Measurements from ENCODE around the gene ARHGAP29.
"Not testable (repeated sequence)": the region's sequence is repeated elsewhere in the genome, so short reads cannot be mapped to it uniquely, and the experiment has no call there.

ARHGAP29 gene

GRCh38 chr1:94183197-94183815 lies 54.1 kb downstream of the ARHGAP29 start:
- no peak overlapping the region for H3K27ac ChIP-seq (ENCODE audit: low read depth in 2 of 2, low read length in 2 of 2)
- no peaks in the 10 kb centered on the region for H3K36me3 ChIP-seq (ENCODE audit: control insufficient read depth in 2 of 2, insufficient read depth in 2 of 2, low read length in 2 of 2)
- H3K4me1 ChIP-seq (ENCODE audit: control insufficient read depth in 2 of 2, insufficient read depth in 2 of 2, low read length in 2 of 2): no peaks in the 10 kb centered on the region
- H3K27me3 ChIP-seq (ENCODE audit: control insufficient read depth in 2 of 2, insufficient read depth in 2 of 2, low read length in 2 of 2): peaks cover 0 to 3% of the 10 kb centered on the region in 2 donors
- no peak overlapping the region for H3K4me3 ChIP-seq (ENCODE audit: low read length in 2 of 2)
- no peak overlapping the region for H3K9ac ChIP-seq (ENCODE audit: low read depth in 1 of 2, low read length in 2 of 2)
- H3K9me3 ChIP-seq (ENCODE audit: control insufficient read depth in 2 of 2, low read length in 2 of 2): no peaks in the 10 kb centered on the region

GRCh38 chr1:94182191-94182590 lies 55.2 kb downstream of the ARHGAP29 start:
- H3K9ac ChIP-seq (ENCODE audit: low read depth in 1 of 2, low read length in 2 of 2): no peak overlapping the region
- no peaks in the 10 kb centered on the region for H3K36me3 ChIP-seq (ENCODE audit: control insufficient read depth in 2 of 2, insufficient read depth in 2 of 2, low read length in 2 of 2)
- no peaks in the 10 kb centered on the region for H3K4me1 ChIP-seq (ENCODE audit: control insufficient read depth in 2 of 2, insufficient read depth in 2 of 2, low read length in 2 of 2)
- H3K9me3 ChIP-seq (ENCODE audit: control insufficient read depth in 2 of 2, low read length in 2 of 2): no peaks in the 10 kb centered on the region
- peaks cover 0 to 3% of the 10 kb centered on the region in 2 donors for H3K27me3 ChIP-seq (ENCODE audit: control insufficient read depth in 2 of 2, insufficient read depth in 2 of 2, low read length in 2 of 2)
- no peak overlapping the region for H3K27ac ChIP-seq (ENCODE audit: low read depth in 2 of 2, low read length in 2 of 2)
- no peak overlapping the region for H3K4me3 ChIP-seq (ENCODE audit: low read length in 2 of 2)

- H3K9me3 ChIP-seq (ENCODE audit: control insufficient read depth in 2 of 2, low read length in 2 of 2): no peaks in the 10 kb centered on the region
- H3K4me1 ChIP-seq (ENCODE audit: control insufficient read depth in 2 of 2, insufficient read depth in 2 of 2, low read length in 2 of 2): no peaks in the 10 kb centered on the region
- H3K4me3 ChIP-seq (ENCODE audit: low read length in 2 of 2): no peak overlapping the region
- H3K27ac ChIP-seq (ENCODE audit: low read depth in 2 of 2, low read length in 2 of 2): no peak overlapping the region
- H3K36me3 ChIP-seq (ENCODE audit: control insufficient read depth in 2 of 2, insufficient read depth in 2 of 2, low read length in 2 of 2): no peaks in the 10 kb centered on the region
- peaks cover 0 to 3% of the 10 kb centered on the region in 2 donors for H3K27me3 ChIP-seq (ENCODE audit: control insufficient read depth in 2 of 2, insufficient read depth in 2 of 2, low read length in 2 of 2)
- no peak overlapping the region for H3K9ac ChIP-seq (ENCODE audit: low read depth in 1 of 2, low read length in 2 of 2)
Measured at GRCh38 chr1:94180650-94181049, 56.7 kb downstream of the ARHGAP29 start.

- Histone ChIP-seq H3K36me3 (ENCODE audit: control insufficient read depth in 2 of 2, insufficient read depth in 2 of 2, low read length in 2 of 2) (no peaks in the 10 kb centered on the region), H3K27me3 (ENCODE audit: control insufficient read depth in 2 of 2, insufficient read depth in 2 of 2, low read length in 2 of 2) (peaks cover 0 to 3% of the 10 kb centered on the region in 2 donors), H3K4me3 (ENCODE audit: low read length in 2 of 2) (no peak overlapping the region), H3K4me1 (ENCODE audit: control insufficient read depth in 2 of 2, insufficient read depth in 2 of 2, low read length in 2 of 2) (no peaks in the 10 kb centered on the region), H3K9ac (ENCODE audit: low read depth in 1 of 2, low read length in 2 of 2) (no peak overlapping the region), H3K27ac (ENCODE audit: low read depth in 2 of 2, low read length in 2 of 2) (no peak overlapping the region), H3K9me3 (ENCODE audit: control insufficient read depth in 2 of 2, low read length in 2 of 2) (no peaks in the 10 kb centered on the region)
Measured at GRCh38 chr1:94178901-94179300, 58.5 kb downstream of the ARHGAP29 start.

- H3K27me3 ChIP-seq (ENCODE audit: control insufficient read depth in 2 of 2, insufficient read depth in 2 of 2, low read length in 2 of 2): no peaks in the 10 kb centered on the region
- H3K27ac ChIP-seq (ENCODE audit: low read depth in 2 of 2, low read length in 2 of 2): no peak overlapping the region
- H3K9me3 ChIP-seq (ENCODE audit: control insufficient read depth in 2 of 2, low read length in 2 of 2): no peaks in the 10 kb centered on the region
- H3K4me3 ChIP-seq (ENCODE audit: low read length in 2 of 2): no peak overlapping the region
- no peak overlapping the region for H3K9ac ChIP-seq (ENCODE audit: low read depth in 1 of 2, low read length in 2 of 2)
- no peaks in the 10 kb centered on the region for H3K4me1 ChIP-seq (ENCODE audit: control insufficient read depth in 2 of 2, insufficient read depth in 2 of 2, low read length in 2 of 2)
- no peaks in the 10 kb centered on the region for H3K36me3 ChIP-seq (ENCODE audit: control insufficient read depth in 2 of 2, insufficient read depth in 2 of 2, low read length in 2 of 2)
Measured at GRCh38 chr1:94169126-94169525, 68.3 kb downstream of the ARHGAP29 start.

DNA sequence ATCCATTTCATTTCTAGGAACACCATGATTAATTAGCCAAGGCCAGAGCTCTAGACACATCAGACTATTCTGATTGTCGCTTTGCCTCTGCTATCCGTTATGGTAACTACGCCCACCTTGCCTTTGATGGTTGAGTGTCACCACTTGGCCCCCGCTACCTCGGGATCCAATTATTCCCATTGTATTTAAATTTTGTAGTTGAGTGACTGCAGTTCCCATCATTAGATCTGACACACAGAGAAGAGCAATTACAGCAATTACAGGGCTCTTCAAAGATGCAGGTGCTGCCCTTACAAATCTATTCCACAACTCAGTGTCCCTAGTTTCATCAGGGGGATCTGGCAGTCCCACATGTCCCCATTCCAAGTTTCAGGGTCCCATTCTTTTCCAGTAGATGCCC lies 71.5 kb downstream of the ARHGAP29 start:
- Histone ChIP-seq H3K36me3 (ENCODE audit: control insufficient read depth in 2 of 2, insufficient read depth in 2 of 2, low read length in 2 of 2) (no peaks in the 10 kb centered on the region), H3K9me3 (ENCODE audit: control insufficient read depth in 2 of 2, low read length in 2 of 2) (no peaks in the 10 kb centered on the region), H3K4me1 (ENCODE audit: control insufficient read depth in 2 of 2, insufficient read depth in 2 of 2, low read length in 2 of 2) (no peaks in the 10 kb centered on the region), H3K9ac (ENCODE audit: low read depth in 1 of 2, low read length in 2 of 2) (no peak overlapping the region), H3K27me3 (ENCODE audit: control insufficient read depth in 2 of 2, insufficient read depth in 2 of 2, low read length in 2 of 2) (no peaks in the 10 kb centered on the region), H3K27ac (ENCODE audit: low read depth in 2 of 2, low read length in 2 of 2) (no peak overlapping the region), H3K4me3 (ENCODE audit: low read length in 2 of 2) (no peak overlapping the region)

DNA sequence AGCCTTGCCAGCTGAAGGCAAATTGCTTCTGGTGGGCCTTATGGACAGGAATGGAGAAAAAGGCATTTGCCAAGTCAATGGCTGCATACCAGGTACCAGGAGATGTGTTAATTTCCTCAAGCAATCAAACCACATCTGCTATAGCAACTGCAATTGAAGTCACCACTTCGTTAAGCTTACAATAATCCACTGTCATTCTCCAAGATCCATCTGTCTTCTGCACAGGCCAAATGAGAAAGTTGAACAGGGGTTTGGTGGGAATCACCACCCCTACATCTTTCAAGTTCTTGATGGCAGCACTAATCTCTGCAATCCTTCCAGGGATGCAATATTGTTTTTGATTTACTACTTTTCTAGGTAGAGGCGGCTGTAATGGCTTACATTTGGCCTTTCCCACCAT lies 72.5 kb downstream of the ARHGAP29 start:
- not testable (repeated sequence) for H3K9me3 ChIP-seq (ENCODE audit: control insufficient read depth in 2 of 2, low read length in 2 of 2); H3K36me3 ChIP-seq (ENCODE audit: control insufficient read depth in 2 of 2, insufficient read depth in 2 of 2, low read length in 2 of 2); H3K4me3 ChIP-seq (ENCODE audit: low read length in 2 of 2); H3K9ac ChIP-seq (ENCODE audit: low read depth in 1 of 2, low read length in 2 of 2); H3K27me3 ChIP-seq (ENCODE audit: control insufficient read depth in 2 of 2, insufficient read depth in 2 of 2, low read length in 2 of 2); H3K4me1 ChIP-seq (ENCODE audit: control insufficient read depth in 2 of 2, insufficient read depth in 2 of 2, low read length in 2 of 2); H3K27ac ChIP-seq (ENCODE audit: low read depth in 2 of 2, low read length in 2 of 2)

GRCh38 chr1:94164121-94164520 lies 73.3 kb downstream of the ARHGAP29 start:
- H3K27ac ChIP-seq (ENCODE audit: low read depth in 2 of 2, low read length in 2 of 2); H3K27me3 ChIP-seq (ENCODE audit: control insufficient read depth in 2 of 2, insufficient read depth in 2 of 2, low read length in 2 of 2); H3K9me3 ChIP-seq (ENCODE audit: control insufficient read depth in 2 of 2, low read length in 2 of 2); H3K9ac ChIP-seq (ENCODE audit: low read depth in 1 of 2, low read length in 2 of 2); H3K4me3 ChIP-seq (ENCODE audit: low read length in 2 of 2); H3K4me1 ChIP-seq (ENCODE audit: control insufficient read depth in 2 of 2, insufficient read depth in 2 of 2, low read length in 2 of 2); H3K36me3 ChIP-seq (ENCODE audit: control insufficient read depth in 2 of 2, insufficient read depth in 2 of 2, low read length in 2 of 2): not testable (repeated sequence)

DNA sequence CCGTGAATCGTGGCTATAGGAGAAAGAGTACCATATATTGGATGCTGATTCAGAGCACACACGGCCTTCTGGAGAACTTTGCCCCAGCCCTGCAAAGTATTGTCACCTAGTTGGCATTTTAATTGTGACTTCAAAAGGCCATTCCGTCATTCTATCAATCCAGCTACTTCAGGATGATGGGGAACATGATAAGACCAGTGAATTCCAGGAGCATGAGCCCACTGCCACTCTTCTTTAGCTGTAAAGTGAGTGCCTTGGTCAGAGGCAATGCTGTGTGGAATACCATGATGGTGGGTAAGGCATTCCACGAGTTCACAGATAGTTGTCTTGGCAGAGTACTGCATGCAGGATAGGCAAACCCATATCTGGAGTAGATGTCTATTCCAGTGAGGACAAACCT lies 74.1 kb downstream of the ARHGAP29 start:
- H3K36me3 ChIP-seq (ENCODE audit: control insufficient read depth in 2 of 2, insufficient read depth in 2 of 2, low read length in 2 of 2); H3K9ac ChIP-seq (ENCODE audit: low read depth in 1 of 2, low read length in 2 of 2); H3K27ac ChIP-seq (ENCODE audit: low read depth in 2 of 2, low read length in 2 of 2); H3K9me3 ChIP-seq (ENCODE audit: control insufficient read depth in 2 of 2, low read length in 2 of 2); H3K4me1 ChIP-seq (ENCODE audit: control insufficient read depth in 2 of 2, insufficient read depth in 2 of 2, low read length in 2 of 2); H3K4me3 ChIP-seq (ENCODE audit: low read length in 2 of 2); H3K27me3 ChIP-seq (ENCODE audit: control insufficient read depth in 2 of 2, insufficient read depth in 2 of 2, low read length in 2 of 2): not testable (repeated sequence)

- no peaks in the 10 kb centered on the region for H3K4me1 ChIP-seq (ENCODE audit: control insufficient read depth in 2 of 2, insufficient read depth in 2 of 2, low read length in 2 of 2)
- no peak overlapping the region for H3K27ac ChIP-seq (ENCODE audit: low read depth in 2 of 2, low read length in 2 of 2)
- H3K9ac ChIP-seq (ENCODE audit: low read depth in 1 of 2, low read length in 2 of 2): no peak overlapping the region
- H3K36me3 ChIP-seq (ENCODE audit: control insufficient read depth in 2 of 2, insufficient read depth in 2 of 2, low read length in 2 of 2): no peaks in the 10 kb centered on the region
- no peak overlapping the region for H3K4me3 ChIP-seq (ENCODE audit: low read length in 2 of 2)
- H3K9me3 ChIP-seq (ENCODE audit: control insufficient read depth in 2 of 2, low read length in 2 of 2): no peaks in the 10 kb centered on the region
- H3K27me3 ChIP-seq (ENCODE audit: control insufficient read depth in 2 of 2, insufficient read depth in 2 of 2, low read length in 2 of 2): no peaks in the 10 kb centered on the region
Measured at GRCh38 chr1:94160811-94161210, 76.6 kb downstream of the ARHGAP29 start.

DNA sequence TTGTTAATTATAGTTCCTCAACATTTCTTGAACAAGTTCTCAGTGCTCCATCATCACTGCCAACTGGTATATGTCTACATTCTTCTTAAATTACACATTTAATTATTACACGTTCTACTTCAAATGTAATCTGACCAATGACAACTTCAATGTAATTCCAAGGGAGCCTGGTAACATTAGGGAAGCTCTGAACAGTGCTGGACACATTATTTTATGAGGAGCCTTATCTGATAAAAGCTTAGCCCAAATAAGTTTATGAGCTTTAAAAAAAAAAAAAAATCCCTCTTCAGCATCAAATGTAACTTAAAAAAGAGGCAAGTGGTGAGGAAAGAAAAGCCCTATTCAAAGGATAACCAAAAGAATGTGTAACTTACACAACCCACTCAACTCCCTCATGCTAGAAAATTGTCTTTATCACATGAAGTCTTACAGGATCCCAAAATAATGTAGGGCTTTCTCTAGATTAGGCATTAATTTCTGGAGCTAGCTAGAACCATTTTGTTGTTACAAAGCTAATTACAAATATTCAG lies 81.2 kb downstream of the ARHGAP29 start:
- Histone ChIP-seq H3K27ac (ENCODE audit: low read depth in 2 of 2, low read length in 2 of 2) (no peak overlapping the region), H3K4me1 (ENCODE audit: control insufficient read depth in 2 of 2, insufficient read depth in 2 of 2, low read length in 2 of 2) (no peaks in the 10 kb centered on the region), H3K9ac (ENCODE audit: low read depth in 1 of 2, low read length in 2 of 2) (no peak overlapping the region), H3K27me3 (ENCODE audit: control insufficient read depth in 2 of 2, insufficient read depth in 2 of 2, low read length in 2 of 2) (no peaks in the 10 kb centered on the region), H3K36me3 (ENCODE audit: control insufficient read depth in 2 of 2, insufficient read depth in 2 of 2, low read length in 2 of 2) (no peaks in the 10 kb centered on the region), H3K4me3 (ENCODE audit: low read length in 2 of 2) (no peak overlapping the region), H3K9me3 (ENCODE audit: control insufficient read depth in 2 of 2, low read length in 2 of 2) (no peaks in the 10 kb centered on the region)

Measured in mucosa of rectum (tissue), 2 donors.